Measurements from ENCODE around the gene NUP88.
"Not testable (repeated sequence)": the region's sequence is repeated elsewhere in the genome, so short reads cannot be mapped to it uniquely, and the experiment has no call there.

NUP88 gene

GRCh38 chr17:5419356-5419958 lies at the start of gene NUP88:
Gene NUP88 (minus strand): TSS chr17:5419662. CDS start chr17:5419650, 12 bp downstream.
- peak; percentile 91 for DNase-seq (ENCODE audit: low read depth, low spot score)

GRCh38 chr17:5468075-5468473 lies 48.6 kb upstream of the NUP88 start:
- no peak for DNase-seq (ENCODE audit: low read depth, low spot score)

GRCh38 chr17:5467416-5467815 lies 48.0 kb upstream of the NUP88 start:
- no peak for DNase-seq (ENCODE audit: low read depth, low spot score)

GRCh38 chr17:5466295-5466694 lies 46.8 kb upstream of the NUP88 start:
- no peak for DNase-seq (ENCODE audit: low read depth, low spot score)

- no peak for DNase-seq (ENCODE audit: low read depth, low spot score)
Measured at GRCh38 chr17:5464717-5465507, 45.5 kb upstream of the NUP88 start.

GRCh38 chr17:5446786-5447185 lies 27.3 kb upstream of the NUP88 start:
- no peak for DNase-seq (ENCODE audit: low read depth, low spot score)

- DNase-seq (ENCODE audit: low read depth, low spot score) = no peak
Measured at GRCh38 chr17:5444209-5444608, 24.7 kb upstream of the NUP88 start.

GRCh38 chr17:5443728-5444127 lies 24.3 kb upstream of the NUP88 start:
- no peak for DNase-seq (ENCODE audit: low read depth, low spot score)

- DNase-seq (ENCODE audit: low read depth, low spot score) = no peak
Measured at GRCh38 chr17:5439446-5439764, 19.9 kb upstream of the NUP88 start.

- peak; percentile 76 for DNase-seq (ENCODE audit: low read depth, low spot score)
Measured at GRCh38 chr17:5438716-5439445, 19.4 kb upstream of the NUP88 start, which contains the start of gene C1QBP. Gene C1QBP (minus strand): TSS chr17:5439155. CDS start chr17:5439073, 82 bp downstream.

- no peak for DNase-seq (ENCODE audit: low read depth, low spot score)
Measured at GRCh38 chr17:5437721-5438317, 18.4 kb upstream of the NUP88 start.

- not testable (repeated sequence) for DNase-seq (ENCODE audit: low read depth, low spot score)
Measured at GRCh38 chr17:5435781-5436315, 16.4 kb upstream of the NUP88 start.

GRCh38 chr17:5434984-5435383 lies 15.5 kb upstream of the NUP88 start:
- no peak for DNase-seq (ENCODE audit: low read depth, low spot score)

GRCh38 chr17:5431949-5432556 lies 12.6 kb upstream of the NUP88 start:
- no peak for DNase-seq (ENCODE audit: low read depth, low spot score)

GRCh38 chr17:5431234-5431633 lies 11.8 kb upstream of the NUP88 start:
- DNase-seq (ENCODE audit: low read depth, low spot score) = not testable (repeated sequence)

GRCh38 chr17:5430413-5430999 lies 11.0 kb upstream of the NUP88 start:
- no peak for DNase-seq (ENCODE audit: low read depth, low spot score)

GRCh38 chr17:5429191-5429887 lies 9.9 kb upstream of the NUP88 start:
- no peak for DNase-seq (ENCODE audit: low read depth, low spot score)

- DNase-seq (ENCODE audit: low read depth, low spot score) = no peak
Measured at GRCh38 chr17:5425826-5426225, 6.4 kb upstream of the NUP88 start.

- no peak for DNase-seq (ENCODE audit: low read depth, low spot score)
Measured at GRCh38 chr17:5424909-5425308, 5.4 kb upstream of the NUP88 start.

- no peak for DNase-seq (ENCODE audit: low read depth, low spot score)
Measured at GRCh38 chr17:5422505-5422904, 3.0 kb upstream of the NUP88 start.

Data from smooth muscle cell of the brain vasculature (primary cell).